Stomach (tissue), 4 donors: Measurements from ENCODE around the gene RNF133.

Experiments
- CTCF ChIP-seq, 7 experiments: fragments of 450-650 bp in 4 of 7; fragments of 200-600 bp in 3 of 7; sonication (generic) in 3 of 7; IDR thresholded peaks; one replicate each; pipeline ENCODE4 v1.5.1; 2016 to 2019; ENCODE audit warnings: antibody characterized with exemption in 7 of 7, control low read depth in 2 of 7, mild to moderate bottlenecking in 1 of 7
- EP300 ChIP-seq: sonication (generic); formaldehyde crosslinking; IDR thresholded peaks from one replicate; pipeline ENCODE4 v1.6.1; 2017; ENCODE audit warnings: antibody characterized with exemption
- POLR2A ChIP-seq, 4 donors: fragments of 450-650 bp; IDR thresholded peaks; one replicate each; pipeline ENCODE4 v1.6.1; 2016; ENCODE audit warnings: antibody characterized with exemption in 4 of 4, control low read depth in 2 of 4, mild to moderate bottlenecking in 1 of 4, moderate library complexity in 1 of 4

- TF ChIP-seq POLR2A (IDR thresholded peaks at IDR 0.05), result no peak
- TF ChIP-seq CTCF (IDR thresholded peaks at IDR 0.05), result no peak
- no peak for TF ChIP-seq EP300
Measured at GRCh38 chr7:122652876-122653275, 46.0 kb downstream of the RNF133 start.
